SK-N-MC (cell line): ENCODE results near the gene GDF10.

Source experiments
- DNase-seq: peaks from one replicate; pipeline ENCODE4 v3.0.0-alpha.2; 2011; ENCODE audit warnings: low read depth, low spot score
- H3K27ac ChIP-seq: fragments of 200-600 bp; sonication (generic); 2 replicates; pipeline ENCODE4 v1.5.1; 2016; ENCODE audit warnings: mixed run types
- H3K36me3 ChIP-seq: fragments of 200-600 bp; sonication (generic); 2 replicates; pipeline ENCODE4 v1.6.1; 2017; ENCODE audit warnings: antibody characterized with exemption, low read length, mixed read lengths; ENCODE audit not compliant: insufficient read depth
- H3K4me3 ChIP-seq: fragments of 200-600 bp; sonication (generic); 2 replicates; pipeline ENCODE4 v1.5.1; 2016
- H3K9ac ChIP-seq: fragments of 200-600 bp; sonication (generic); 2 replicates; pipeline ENCODE4 v1.8.0; 2017; ENCODE audit warnings: mixed run types, mixed read lengths; ENCODE audit not compliant: insufficient read length
- H3K9me3 ChIP-seq: fragments of 200-600 bp; sonication (generic); 2 replicates; pipeline ENCODE4 v1.6.1; 2017; ENCODE audit warnings: low read depth, mild to moderate bottlenecking, antibody characterized with exemption, low read length, moderate library complexity, mixed read lengths
- EZH2 ChIP-seq: fragments of 200-600 bp; sonication (generic); IDR thresholded peaks from one replicate; pipeline ENCODE4 v1.6.1; 2017; ENCODE audit warnings: antibody characterized with exemption
- FOXP2 ChIP-seq: optimal IDR thresholded peaks from 2 replicates; pipeline ENCODE3; 2011; ENCODE audit warnings: mild to moderate bottlenecking, moderate library complexity; ENCODE audit not compliant: insufficient read depth; ENCODE audit errors: extremely low read length, control extremely low read depth
- POLR2AphosphoS5 ChIP-seq: IDR thresholded peaks from 2 replicates; pipeline ENCODE4 v1.6.1; 2012; ENCODE audit warnings: mild to moderate bottlenecking, low read depth, low read length, borderline replicate concordance

GDF10 gene

DNA sequence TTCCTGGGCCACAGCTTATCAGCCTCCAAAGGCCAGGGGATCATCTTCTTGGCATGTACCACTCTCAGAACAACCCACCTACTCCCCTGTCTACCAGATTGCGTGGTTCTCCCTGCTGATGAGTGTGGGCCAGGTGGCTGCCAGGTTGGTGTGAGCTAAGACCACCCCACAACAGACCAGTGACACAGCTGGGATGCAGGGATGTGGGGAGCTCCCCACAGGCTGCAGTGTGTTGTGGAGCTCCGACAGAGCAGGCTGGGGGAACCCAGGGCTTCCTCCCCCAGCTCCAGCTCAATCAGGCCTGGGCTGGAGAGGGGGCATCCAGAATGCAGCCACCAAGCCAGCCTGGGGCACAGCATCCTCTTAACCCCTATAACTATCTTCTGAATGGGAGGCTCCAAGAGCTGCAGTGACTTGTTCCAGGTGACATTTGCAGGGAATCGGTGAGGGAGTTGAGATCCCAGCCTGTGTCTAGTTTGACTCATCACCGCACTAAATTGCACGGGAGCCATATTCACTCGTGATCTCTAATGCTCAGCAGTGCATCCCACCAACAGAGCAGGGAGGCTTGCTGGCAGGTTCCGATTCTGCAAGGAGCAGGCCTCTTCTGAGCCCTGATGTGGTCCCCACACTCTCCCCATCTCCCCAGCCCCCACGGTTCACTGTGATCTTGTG, 21.7 kb downstream of the GDF10 start:
- no peak overlapping the region for H3K9ac ChIP-seq
- no peak for TF ChIP-seq EZH2
- no peak for TF ChIP-seq POLR2AphosphoS5
- no peak overlapping the region for H3K27ac ChIP-seq
- no peaks in the 10 kb centered on the region for H3K9me3 ChIP-seq
- no peak overlapping the region for H3K4me3 ChIP-seq
- no peaks in the 10 kb centered on the region for H3K36me3 ChIP-seq
- no peak for DNase-seq

DNA sequence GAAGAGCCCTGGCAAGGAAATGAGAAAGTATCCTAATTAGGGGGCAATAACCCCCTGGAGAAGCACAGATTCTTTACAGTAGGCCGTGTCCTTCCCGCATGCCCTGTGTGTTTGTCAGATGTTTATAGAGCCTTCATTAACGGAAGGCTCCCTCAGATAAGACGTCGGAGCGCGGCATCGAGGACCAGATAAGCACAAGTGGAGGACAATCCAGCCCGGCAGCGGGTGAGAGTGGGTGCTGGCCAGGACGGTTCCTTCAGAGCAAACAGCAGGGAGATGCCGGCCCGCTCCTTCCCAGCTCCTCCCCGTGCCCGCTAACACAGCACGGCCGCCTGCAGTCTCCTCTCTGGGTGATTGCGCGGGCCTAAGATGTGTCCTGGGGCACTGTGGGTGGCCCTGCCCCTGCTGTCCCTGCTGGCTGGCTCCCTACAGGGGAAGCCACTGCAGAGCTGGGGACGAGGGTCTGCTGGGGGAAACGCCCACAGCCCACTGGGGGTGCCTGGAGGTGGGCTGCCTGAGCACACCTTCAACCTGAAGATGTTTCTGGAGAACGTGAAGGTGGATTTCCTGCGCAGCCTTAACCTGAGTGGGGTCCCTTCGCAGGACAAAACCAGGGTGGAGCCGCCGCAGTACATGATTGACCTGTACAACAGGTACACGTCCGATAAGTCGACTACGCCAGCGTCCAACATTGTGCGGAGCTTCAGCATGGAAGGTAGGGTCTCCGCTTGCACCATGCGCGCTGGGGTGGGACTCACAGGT, 22.5 kb downstream of the GDF10 start, which contains the start of gene GDF2:
Gene GDF2 (plus strand): TSS at position 155 of the 762 bp plus-strand sequence. CDS start 215 bp downstream, at position 370.
- Histone ChIP-seq H3K36me3 (no peaks in the 10 kb centered on the region), H3K9ac (no peak within 1 kb of the TSS), H3K9me3 (no peaks in the 10 kb centered on the region), H3K4me3 (no peak within 1 kb of the TSS), H3K27ac (no peak within 1 kb of the TSS)
- TF ChIP-seq POLR2AphosphoS5 (no peak), EZH2 (no peak), FOXP2 (no peak)
- no peak for DNase-seq

GRCh38 chr10:47323087-47323486, 23.1 kb downstream of the GDF10 start:
- H3K9ac ChIP-seq: no peak overlapping the region
- TF ChIP-seq FOXP2: no peak
- TF ChIP-seq POLR2AphosphoS5: no peak
- no peak for TF ChIP-seq EZH2
- no peak for DNase-seq
- no peak overlapping the region for H3K27ac ChIP-seq
- no peak overlapping the region for H3K4me3 ChIP-seq
- H3K9me3 ChIP-seq: no peaks in the 10 kb centered on the region
- H3K36me3 ChIP-seq: no peaks in the 10 kb centered on the region

- Histone ChIP-seq H3K27ac (no peak overlapping the region), H3K36me3 (no peaks in the 10 kb centered on the region), H3K4me3 (no peak overlapping the region), H3K9me3 (no peaks in the 10 kb centered on the region), H3K9ac (no peak overlapping the region)
- no peak for TF ChIP-seq POLR2AphosphoS5
- TF ChIP-seq EZH2: no peak
- TF ChIP-seq FOXP2: no peak
- DNase-seq: no peak
These were observed 23.8 kb downstream of the GDF10 start for GRCh38 chr10:47323636-47324296.

GRCh38 chr10:47325303-47326291, 25.6 kb downstream of the GDF10 start:
- H3K9ac ChIP-seq: no peak overlapping the region
- no peak overlapping the region for H3K27ac ChIP-seq
- no peaks in the 10 kb centered on the region for H3K9me3 ChIP-seq
- no peak overlapping the region for H3K4me3 ChIP-seq
- TF ChIP-seq POLR2AphosphoS5 (no peak), FOXP2 (no peak), EZH2 (no peak)
- no peaks in the 10 kb centered on the region for H3K36me3 ChIP-seq
- DNase-seq: no peak

GRCh38 chr10:47326306-47326926, 26.4 kb downstream of the GDF10 start:
- no peak overlapping the region for H3K4me3 ChIP-seq
- TF ChIP-seq EZH2: no peak
- no peak for TF ChIP-seq FOXP2
- TF ChIP-seq POLR2AphosphoS5: no peak
- no peak for DNase-seq
- H3K36me3 ChIP-seq: no peaks in the 10 kb centered on the region
- no peak overlapping the region for H3K27ac ChIP-seq
- H3K9me3 ChIP-seq: no peaks in the 10 kb centered on the region
- H3K9ac ChIP-seq: no peak overlapping the region

GRCh38 chr10:47326927-47327330, 26.9 kb downstream of the GDF10 start:
- no peak for TF ChIP-seq POLR2AphosphoS5
- no peak for DNase-seq
- Histone ChIP-seq H3K4me3 (no peak overlapping the region), H3K36me3 (no peaks in the 10 kb centered on the region), H3K27ac (no peak overlapping the region), H3K9ac (no peak overlapping the region), H3K9me3 (no peaks in the 10 kb centered on the region)
